ENCODE measurements around the gene HNF4A.

HNF4A gene

GRCh38 chr20:44410583-44411019, 55.1 kb downstream of the HNF4A start:
- TF ChIP-seq CTCF (conservative IDR thresholded peaks at IDR 0.05; ENCODE audit: control insufficient read depth, insufficient read depth, low read depth, low read length): no peak
- no peak for DNase-seq (ENCODE audit: low read depth)
- H3K4me3 ChIP-seq (ENCODE audit: control insufficient read depth, low read depth, low read length): no peak overlapping the region

GRCh38 chr20:44411020-44411756, 55.7 kb downstream of the HNF4A start:
- no peak overlapping the region for H3K4me3 ChIP-seq (ENCODE audit: control insufficient read depth, low read depth, low read length)
- DNase-seq (ENCODE audit: low read depth): no peak
- no peak for TF ChIP-seq CTCF (conservative IDR thresholded peaks at IDR 0.05; ENCODE audit: control insufficient read depth, insufficient read depth, low read depth, low read length)

- no peak for TF ChIP-seq CTCF (conservative IDR thresholded peaks at IDR 0.05; ENCODE audit: control insufficient read depth, insufficient read depth, low read depth, low read length)
- no peak for DNase-seq (ENCODE audit: low read depth)
- no peak overlapping the region for H3K4me3 ChIP-seq (ENCODE audit: control insufficient read depth, low read depth, low read length)
These were observed 56.4 kb downstream of the HNF4A start for GRCh38 chr20:44411757-44412401.

- DNase-seq (ENCODE audit: low read depth): no peak
- no peak overlapping the region for H3K4me3 ChIP-seq (ENCODE audit: control insufficient read depth, low read depth, low read length)
- no peak for TF ChIP-seq CTCF (conservative IDR thresholded peaks at IDR 0.05; ENCODE audit: control insufficient read depth, insufficient read depth, low read depth, low read length)
These were observed 57.1 kb downstream of the HNF4A start for GRCh38 chr20:44412402-44413144.

GRCh38 chr20:44413575-44414345, 58.3 kb downstream of the HNF4A start:
- no peak for TF ChIP-seq CTCF (conservative IDR thresholded peaks at IDR 0.05; ENCODE audit: control insufficient read depth, insufficient read depth, low read depth, low read length)
- no peak for DNase-seq (ENCODE audit: low read depth)
- no peak overlapping the region for H3K4me3 ChIP-seq (ENCODE audit: control insufficient read depth, low read depth, low read length)

- no peak overlapping the region for H3K4me3 ChIP-seq (ENCODE audit: control insufficient read depth, low read depth, low read length)
- no peak for TF ChIP-seq CTCF (conservative IDR thresholded peaks at IDR 0.05; ENCODE audit: control insufficient read depth, insufficient read depth, low read depth, low read length)
- DNase-seq (ENCODE audit: low read depth): no peak
These were observed 58.8 kb downstream of the HNF4A start for GRCh38 chr20:44414346-44414714.

All from fibroblast of mammary gland (primary cell).